Esophagus squamous epithelium (tissue), 4 donors: ENCODE results near the gene GPR35.

Experiments
- POLR2A ChIP-seq, 4 donors: fragments of 450-650 bp; IDR thresholded peaks; one replicate each; pipeline ENCODE4 v1.6.1; 2017; ENCODE audit warnings: antibody characterized with exemption in 4 of 4, mild to moderate bottlenecking in 4 of 4, moderate library complexity in 3 of 4
- TF ChIP-seq, protein P1 (sequence below), 6 experiments: fragments of 450-650 bp in 4 of 6; fragments of 200-600 bp in 2 of 6; sonication (generic) in 2 of 6; IDR thresholded peaks; one replicate each; pipeline ENCODE4 v1.5.1; 2016 to 2019; ENCODE audit warnings: antibody characterized with exemption in 6 of 6, mild to moderate bottlenecking in 4 of 6, moderate library complexity in 4 of 6

DNA sequence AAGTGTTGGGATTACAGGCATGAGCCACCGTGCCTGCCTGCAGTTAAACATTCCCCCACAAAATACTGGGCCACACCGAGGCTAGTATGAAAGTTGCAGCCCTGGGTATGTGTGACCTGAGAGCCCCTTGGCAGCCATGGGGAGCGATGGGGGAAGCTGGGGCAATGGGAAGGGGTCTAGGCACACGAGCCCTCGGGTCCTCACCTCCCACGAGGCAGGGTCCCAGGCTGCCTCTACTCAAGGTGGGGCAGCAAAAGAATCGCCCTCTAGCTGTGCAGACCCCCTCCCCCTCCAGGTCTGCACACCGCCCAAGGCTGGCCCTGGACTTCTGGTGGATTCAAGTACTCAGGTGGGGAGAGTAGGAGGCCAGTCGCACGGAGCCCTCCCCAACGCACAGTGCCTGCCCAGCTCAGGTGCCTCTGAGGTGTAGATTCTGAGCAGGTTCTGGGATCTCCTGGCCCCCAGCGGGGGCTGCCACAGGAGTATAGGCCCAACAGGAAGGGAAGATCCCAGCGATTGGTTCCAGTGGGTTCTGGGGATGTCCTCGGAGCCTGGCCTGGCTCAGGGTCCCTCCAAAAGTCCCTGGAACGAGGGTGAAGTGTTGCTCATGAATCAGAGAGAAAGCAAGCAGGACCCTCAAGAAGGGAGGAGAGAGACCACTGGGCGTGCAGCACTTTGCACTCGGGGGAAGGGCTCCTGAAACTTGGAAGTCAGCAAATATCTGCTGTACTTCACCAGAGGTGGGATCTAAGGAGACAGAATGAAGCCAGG is 2.6 kb downstream of the GPR35 start:
- TF ChIP-seq, protein P1, sequence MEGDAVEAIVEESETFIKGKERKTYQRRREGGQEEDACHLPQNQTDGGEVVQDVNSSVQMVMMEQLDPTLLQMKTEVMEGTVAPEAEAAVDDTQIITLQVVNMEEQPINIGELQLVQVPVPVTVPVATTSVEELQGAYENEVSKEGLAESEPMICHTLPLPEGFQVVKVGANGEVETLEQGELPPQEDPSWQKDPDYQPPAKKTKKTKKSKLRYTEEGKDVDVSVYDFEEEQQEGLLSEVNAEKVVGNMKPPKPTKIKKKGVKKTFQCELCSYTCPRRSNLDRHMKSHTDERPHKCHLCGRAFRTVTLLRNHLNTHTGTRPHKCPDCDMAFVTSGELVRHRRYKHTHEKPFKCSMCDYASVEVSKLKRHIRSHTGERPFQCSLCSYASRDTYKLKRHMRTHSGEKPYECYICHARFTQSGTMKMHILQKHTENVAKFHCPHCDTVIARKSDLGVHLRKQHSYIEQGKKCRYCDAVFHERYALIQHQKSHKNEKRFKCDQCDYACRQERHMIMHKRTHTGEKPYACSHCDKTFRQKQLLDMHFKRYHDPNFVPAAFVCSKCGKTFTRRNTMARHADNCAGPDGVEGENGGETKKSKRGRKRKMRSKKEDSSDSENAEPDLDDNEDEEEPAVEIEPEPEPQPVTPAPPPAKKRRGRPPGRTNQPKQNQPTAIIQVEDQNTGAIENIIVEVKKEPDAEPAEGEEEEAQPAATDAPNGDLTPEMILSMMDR (IDR thresholded peaks at IDR 0.05), result no peak
- no peak for TF ChIP-seq POLR2A (IDR thresholded peaks at IDR 0.05)
